Measurements from ENCODE around the gene SUN1. TPM values are rescaled to one million over a fixed set of nuclear protein-coding genes. Genes with fewer than 3 reads are reported as not detected.

Gene SUN1
- total RNA-seq, 4 donors from 2014 or later, result 78.0 to 113 (median 105) TPM

DNA sequence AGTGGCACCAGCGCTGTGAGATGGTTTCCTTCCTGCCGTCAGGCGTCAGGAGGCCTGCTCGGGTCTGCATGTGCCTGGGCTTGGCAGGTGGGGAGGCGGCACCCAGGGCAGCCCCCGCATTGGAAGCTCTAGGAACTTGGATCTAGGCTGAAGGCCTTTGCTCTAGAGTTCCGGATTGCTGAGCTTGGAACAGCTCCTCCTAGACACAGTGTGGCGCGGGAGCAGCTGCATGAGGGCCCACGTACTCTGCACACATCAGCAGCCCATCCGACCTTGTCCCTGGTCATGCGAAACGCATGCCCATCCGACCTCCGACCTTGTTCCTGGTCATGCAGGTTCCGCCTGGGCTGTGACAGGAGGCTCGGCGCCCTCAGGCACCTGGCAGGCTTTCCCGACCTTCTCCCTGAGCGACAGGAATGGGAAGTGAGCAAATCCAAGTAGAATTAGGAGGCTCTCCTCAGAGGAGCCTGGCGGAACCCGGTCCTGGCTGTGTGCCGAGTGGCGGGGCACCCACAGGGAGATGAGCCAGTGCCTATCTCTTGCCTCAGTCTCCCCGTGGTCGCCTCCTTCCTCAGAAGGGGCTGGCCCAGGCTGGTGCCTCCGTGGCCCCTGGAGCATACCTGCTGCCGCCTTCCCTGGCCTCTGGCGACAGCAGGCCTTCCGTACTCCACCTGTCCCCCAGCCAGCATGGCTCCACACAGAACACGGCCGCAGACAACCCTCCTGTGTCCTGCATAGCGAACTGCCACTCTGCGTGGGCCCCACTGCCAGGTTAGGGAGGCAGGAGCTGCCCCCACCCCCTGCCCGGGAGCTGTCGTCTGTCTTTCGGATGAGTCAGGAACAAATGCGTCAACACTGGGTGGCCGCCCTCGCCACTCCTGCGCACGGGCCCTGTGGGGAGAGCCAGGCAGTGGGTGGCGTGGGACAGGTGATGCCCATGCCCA is 56.1 kb downstream of the SUN1 start:
- Histone ChIP-seq H3K9me3 (no peaks in the 10 kb centered on the region), H3K4me3 (no peak overlapping the region), H3K36me3 (peaks cover 39 to 72% (median 44%) of the 10 kb centered on the region in 3 donors), H3K4me1 (peaks cover 14 to 38% (median 32%) of the 10 kb centered on the region in 3 donors), H3K27me3 (no peaks in the 10 kb centered on the region), H3K27ac (no peak overlapping the region)
- WGBS, 2 donors, result 90% methylated on average over 2 of the region's 43 CpGs; no CpG with 5 or more reads in 1 of the 2 donors
- TF ChIP-seq POLR2A (IDR thresholded peaks at IDR 0.05) (no peak), CTCF (IDR thresholded peaks at IDR 0.05) (no peak)
- DNase-seq, result no peak
- intact Hi-C loops (cut with DNase I), result no loop called here

- no peaks in the 10 kb centered on the region for H3K27me3 ChIP-seq
- intact Hi-C loops (cut with DNase I), result no loop called here
- H3K4me1 ChIP-seq, result peaks cover 7 to 31% (median 27%) of the 10 kb centered on the region in 3 donors
- no peak for DNase-seq
- WGBS, 2 donors, result 94% methylated on average over 5 of the region's 15 CpGs; no CpG with 5 or more reads in 1 of the 2 donors
- no peak overlapping the region for H3K27ac ChIP-seq
- peaks cover 43 to 79% (median 44%) of the 10 kb centered on the region in 3 donors for H3K36me3 ChIP-seq
- TF ChIP-seq CTCF (IDR thresholded peaks at IDR 0.05) (no peak), POLR2A (IDR thresholded peaks at IDR 0.05) (no peak)
- H3K4me3 ChIP-seq, result no peak overlapping the region
- H3K9me3 ChIP-seq, result no peaks in the 10 kb centered on the region
These were observed 56.7 kb downstream of the SUN1 start for GRCh38 chr7:889025-889390.

GRCh38 chr7:889391-889790 is 57.1 kb downstream of the SUN1 start:
- no peaks in the 10 kb centered on the region for H3K27me3 ChIP-seq
- intact Hi-C loops (cut with DNase I), result no loop called here
- peaks cover 47 to 83% (median 48%) of the 10 kb centered on the region in 3 donors for H3K36me3 ChIP-seq
- H3K9me3 ChIP-seq, result no peaks in the 10 kb centered on the region
- 96 to 98% methylated on average over 11 to 14 of the region's 18 CpGs for WGBS, 2 donors
- peaks cover 4 to 27% (median 23%) of the 10 kb centered on the region in 3 donors for H3K4me1 ChIP-seq
- H3K27ac ChIP-seq, result no peak overlapping the region
- H3K4me3 ChIP-seq, result no peak overlapping the region
- TF ChIP-seq POLR2A (IDR thresholded peaks at IDR 0.05) (no peak), CTCF (IDR thresholded peaks at IDR 0.05) (no peak)
- no peak for DNase-seq

GRCh38 chr7:890868-891267 is 58.6 kb downstream of the SUN1 start:
- peaks cover 58 to 93% (median 59%) of the 10 kb centered on the region in 3 donors for H3K36me3 ChIP-seq
- intact Hi-C loops (cut with DNase I), result no loop called here
- TF ChIP-seq POLR2A (IDR thresholded peaks at IDR 0.05) (no peak), CTCF (IDR thresholded peaks at IDR 0.05) (no peak)
- H3K4me1 ChIP-seq, result peaks cover 0 to 13% (median 9%) of the 10 kb centered on the region in 3 donors
- no peak overlapping the region for H3K4me3 ChIP-seq
- WGBS, 2 donors, result 88 to 96% methylated on average over 15 of the region's 15 CpGs
- no peak for DNase-seq
- no peaks in the 10 kb centered on the region for H3K27me3 ChIP-seq
- H3K9me3 ChIP-seq, result no peaks in the 10 kb centered on the region
- no peak overlapping the region for H3K27ac ChIP-seq

GRCh38 chr7:891291-891690 is 59.0 kb downstream of the SUN1 start:
- no peak for DNase-seq
- no peaks in the 10 kb centered on the region for H3K9me3 ChIP-seq
- intact Hi-C loops (cut with DNase I), result no loop called here
- peaks cover 0 to 8% (median 6%) of the 10 kb centered on the region in 3 donors for H3K4me1 ChIP-seq
- H3K36me3 ChIP-seq, result peaks cover 59 to 93% (median 61%) of the 10 kb centered on the region in 3 donors
- no peak for TF ChIP-seq POLR2A (IDR thresholded peaks at IDR 0.05)
- no peak for TF ChIP-seq CTCF (IDR thresholded peaks at IDR 0.05)
- WGBS, 2 donors, result 95% methylated on average over 14 to 19 of the region's 29 CpGs
- H3K4me3 ChIP-seq, result no peak overlapping the region
- no peaks in the 10 kb centered on the region for H3K27me3 ChIP-seq
- H3K27ac ChIP-seq, result no peak overlapping the region
